GM12872 (cell line): ENCODE measurements around the gene SNX21.

Source experiments
- CTCF ChIP-seq: IDR thresholded peaks from 3 replicates; pipeline ENCODE4 v1.5.1; 2011; ENCODE audit warnings: low read depth, mild to moderate bottlenecking, low read length, moderate library complexity; ENCODE audit not compliant: insufficient read depth

Gene SNX21

GRCh38 chr20:45827712-45828111 lies 5.9 kb upstream of the SNX21 start:
- TF ChIP-seq CTCF, result no peak

- TF ChIP-seq CTCF, result no peak
Measured at GRCh38 chr20:45828589-45828988, 5.0 kb upstream of the SNX21 start.

- TF ChIP-seq CTCF, result no peak
Measured at GRCh38 chr20:45832619-45833018, 980 bp upstream of the SNX21 start.

- no peak for TF ChIP-seq CTCF
Measured at GRCh38 chr20:45833883-45834796, 541 bp downstream of the SNX21 start.

GRCh38 chr20:45834797-45835161 lies 1.2 kb downstream of the SNX21 start:
- TF ChIP-seq CTCF, result no peak

GRCh38 chr20:45835329-45835765 lies 1.7 kb downstream of the SNX21 start:
- TF ChIP-seq CTCF, result no peak; the same call in 2 of the 3 replicates

- no peak for TF ChIP-seq CTCF
Measured at GRCh38 chr20:45835825-45836224, 2.2 kb downstream of the SNX21 start.
